GM21529 (cell line): ENCODE results near the gene GAPVD1.
"Not testable (repeated sequence)": the region's sequence is repeated elsewhere in the genome, so short reads cannot be mapped to it uniquely, and the experiment has no call there.

Experiments used
- ATAC-seq: cut with Tn5 transposase; IDR thresholded peaks from one replicate; pipeline ENCODE4 v1.9.1; 2021; ENCODE audit not compliant: unreplicated experiment

GAPVD1 gene

GRCh38 chr9:125372441-125373226 lies 111.0 kb downstream of the GAPVD1 start:
- no peak for ATAC-seq

GRCh38 chr9:125374443-125375309 lies 113.0 kb downstream of the GAPVD1 start:
- ATAC-seq = peak; percentile 68

- ATAC-seq = no peak
Observed at GRCh38 chr9:125375820-125376219, 114.2 kb downstream of the GAPVD1 start.

GRCh38 chr9:125376261-125377226 lies 114.9 kb downstream of the GAPVD1 start:
- no peak for ATAC-seq

- no peak for ATAC-seq
Observed at GRCh38 chr9:125377584-125378250, 116.1 kb downstream of the GAPVD1 start.

GRCh38 chr9:125378778-125379177 lies 117.2 kb downstream of the GAPVD1 start:
- ATAC-seq = no peak

- no peak for ATAC-seq
Observed at GRCh38 chr9:125379208-125379607, 117.6 kb downstream of the GAPVD1 start.

GRCh38 chr9:125380406-125380805 lies 118.8 kb downstream of the GAPVD1 start:
- no peak for ATAC-seq

- ATAC-seq = no peak
Observed at GRCh38 chr9:125387861-125388524, 126.4 kb downstream of the GAPVD1 start.

- ATAC-seq = no peak
Observed at GRCh38 chr9:125388978-125389377, 127.4 kb downstream of the GAPVD1 start.

- ATAC-seq = no peak
Observed at GRCh38 chr9:125391704-125392103, 130.1 kb downstream of the GAPVD1 start.

GRCh38 chr9:125393426-125393825 lies 131.8 kb downstream of the GAPVD1 start:
- ATAC-seq = no peak

GRCh38 chr9:125396799-125397198 lies 135.2 kb downstream of the GAPVD1 start:
- ATAC-seq = no peak

GRCh38 chr9:125397736-125398135 lies 136.1 kb downstream of the GAPVD1 start:
- no peak for ATAC-seq

- ATAC-seq = no peak
Observed at GRCh38 chr9:125398243-125398642, 136.6 kb downstream of the GAPVD1 start.

- ATAC-seq = no peak
Observed at GRCh38 chr9:125399165-125399564, 137.5 kb downstream of the GAPVD1 start.

- no peak for ATAC-seq
Observed at GRCh38 chr9:125399666-125400065, 138.0 kb downstream of the GAPVD1 start.

- ATAC-seq = not testable (repeated sequence)
Observed at GRCh38 chr9:125400232-125400631, 138.6 kb downstream of the GAPVD1 start.

- ATAC-seq = no peak
Observed at GRCh38 chr9:125400725-125401716, 139.4 kb downstream of the GAPVD1 start.
